GM12801 (cell line): ENCODE data around the gene VPS41.

Experiments
- CTCF ChIP-seq: IDR thresholded peaks from one replicate; pipeline ENCODE4 v1.5.1; 2011; ENCODE audit warnings: control low read depth; ENCODE audit not compliant: insufficient read length; ENCODE audit errors: extremely low read depth

Gene VPS41

GRCh38 chr7:38775506-38776175, 133.3 kb downstream of the VPS41 start:
- no peak for TF ChIP-seq CTCF

- TF ChIP-seq CTCF = no peak
Measured at GRCh38 chr7:38773430-38773829, 135.6 kb downstream of the VPS41 start.

- no peak for TF ChIP-seq CTCF
Measured at GRCh38 chr7:38760226-38760625, 148.8 kb downstream of the VPS41 start.

- TF ChIP-seq CTCF = no peak
Measured at GRCh38 chr7:38759028-38759427, 150.0 kb downstream of the VPS41 start.

- TF ChIP-seq CTCF = no peak
Measured at GRCh38 chr7:38757931-38758330, 151.1 kb downstream of the VPS41 start.

GRCh38 chr7:38756521-38756920, 152.5 kb downstream of the VPS41 start:
- no peak for TF ChIP-seq CTCF

- TF ChIP-seq CTCF = no peak
Measured at GRCh38 chr7:38753347-38753746, 155.6 kb downstream of the VPS41 start.
